H1 (cell line): ENCODE measurements around the gene NR4A1. TPM values are rescaled to one million over a fixed set of nuclear protein-coding genes. Genes with fewer than 3 reads are reported as not detected.

Experiments used
- KDM5A ChIP-seq: fragments of 200-600 bp; IDR thresholded peaks from 2 replicates; pipeline ENCODE4 v1.7.1; 2012; ENCODE audit warnings: mild to moderate bottlenecking, low read length, inconsistent platforms, mixed read lengths
- NRF1 ChIP-seq: IDR thresholded peaks from 2 replicates; pipeline ENCODE4 v1.6.1; 2011; ENCODE audit warnings: mild to moderate bottlenecking, low read depth, low read length, improper control_type of control experiment
- POLR2A ChIP-seq, 2 experiments: IDR thresholded peaks; 1 replicate in 1 of 2; 2 replicates in 1 of 2; pipeline ENCODE4 v1.6.1; 2011; ENCODE audit warnings: low read depth in 2 of 2, low read length in 2 of 2, mild to moderate bottlenecking in 2 of 2; ENCODE audit errors: control extremely low read depth in 1 of 2
- RXRA ChIP-seq: IDR thresholded peaks from 2 replicates; pipeline ENCODE4 v1.6.1; 2011; ENCODE audit warnings: low read depth, mild to moderate bottlenecking, low read length, moderate library complexity; ENCODE audit not compliant: insufficient read depth
- SP1 ChIP-seq: IDR thresholded peaks from 2 replicates; pipeline ENCODE4 v1.6.1; 2011; ENCODE audit warnings: low read depth, low read length
- SP4 ChIP-seq: IDR thresholded peaks from 2 replicates; pipeline ENCODE4 v1.6.1; 2012; ENCODE audit warnings: low read length, inconsistent platforms
- polyA plus RNA-seq, 7 experiments: library from polyadenylated mRNA; depleted of rRNA in 3 of 7; stranded (reverse) in 5 of 7; unstranded in 2 of 7; fragments of >200 nt in 5 of 7; fragments of 200-250 nt in 2 of 7; gene quantifications; 1 replicate in 5 of 7; 2 replicates in 1 of 7; 4 replicates in 1 of 7; pipeline versions ENCODE4 v1.2.1 to v1.2.3, GENCODE V29; 2011 to 2013; ENCODE audit warnings: missing spikeins in 2 of 7, mixed read lengths in 2 of 7
- total RNA-seq: library from RNA; stranded (reverse); fragmentation: NEBNext Ultra II Directional; extraction: Animal tissue kit (Norgen Biotek cat#: 25700); gene quantifications from 2 replicates; pipeline ENCODE4 v1.2.1, GENCODE V29; 2021
- TF ChIP-seq, protein P1 (sequence below): fragments of 300-600 bp; sonication (generic); IDR thresholded peaks from 2 replicates; pipeline ENCODE4 v1.7.1; 2012; ENCODE audit warnings: low read length, moderate library complexity, mild to moderate bottlenecking, inconsistent platforms; ENCODE audit not compliant: insufficient replicate concordance
- TF ChIP-seq, protein P2 (sequence below), 3 experiments: IDR thresholded peaks; 1 replicate in 2 of 3; 2 replicates in 1 of 3; pipeline versions ENCODE4 v1.5.1 to v1.6.1; 2011; ENCODE audit warnings: low read length in 3 of 3, mild to moderate bottlenecking in 3 of 3, inconsistent platforms in 2 of 3, low read depth in 1 of 3, moderate library complexity in 1 of 3; ENCODE audit not compliant: insufficient read depth in 1 of 3; ENCODE audit errors: control extremely low read depth in 1 of 3
- TF ChIP-seq, protein P3 (sequence below): IDR thresholded peaks from 2 replicates; pipeline ENCODE4 v1.6.1; 2011; ENCODE audit warnings: low read depth, mild to moderate bottlenecking, low read length; ENCODE audit not compliant: insufficient read depth

Gene NR4A1
- total and polyA plus RNA-seq, 2 of the 8 experiments (the other 6 are each of a cell fraction or from before 2014, with no cell fraction given): 18.7 to 23.3 TPM

DNA sequence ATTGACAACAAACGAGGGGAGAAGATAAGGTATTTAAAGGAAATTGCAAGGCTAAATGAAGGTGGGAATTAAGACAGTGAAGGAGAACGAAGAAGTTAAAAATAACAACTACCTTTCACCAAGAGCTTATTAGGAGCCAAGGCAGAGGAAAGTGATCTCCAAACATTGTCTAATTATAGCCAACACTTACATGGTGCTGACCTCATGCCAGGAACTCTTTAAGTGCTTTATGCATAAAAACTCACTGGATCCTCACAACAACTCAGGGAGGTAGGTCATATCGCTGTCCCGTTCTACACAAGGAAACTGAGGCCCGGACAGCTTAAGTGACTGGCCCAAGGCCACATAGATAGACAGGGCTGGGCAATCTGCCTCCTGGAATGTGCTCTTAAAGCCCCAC, 25.0 kb upstream of the NR4A1 start (continued):
- TF ChIP-seq, protein P1, sequence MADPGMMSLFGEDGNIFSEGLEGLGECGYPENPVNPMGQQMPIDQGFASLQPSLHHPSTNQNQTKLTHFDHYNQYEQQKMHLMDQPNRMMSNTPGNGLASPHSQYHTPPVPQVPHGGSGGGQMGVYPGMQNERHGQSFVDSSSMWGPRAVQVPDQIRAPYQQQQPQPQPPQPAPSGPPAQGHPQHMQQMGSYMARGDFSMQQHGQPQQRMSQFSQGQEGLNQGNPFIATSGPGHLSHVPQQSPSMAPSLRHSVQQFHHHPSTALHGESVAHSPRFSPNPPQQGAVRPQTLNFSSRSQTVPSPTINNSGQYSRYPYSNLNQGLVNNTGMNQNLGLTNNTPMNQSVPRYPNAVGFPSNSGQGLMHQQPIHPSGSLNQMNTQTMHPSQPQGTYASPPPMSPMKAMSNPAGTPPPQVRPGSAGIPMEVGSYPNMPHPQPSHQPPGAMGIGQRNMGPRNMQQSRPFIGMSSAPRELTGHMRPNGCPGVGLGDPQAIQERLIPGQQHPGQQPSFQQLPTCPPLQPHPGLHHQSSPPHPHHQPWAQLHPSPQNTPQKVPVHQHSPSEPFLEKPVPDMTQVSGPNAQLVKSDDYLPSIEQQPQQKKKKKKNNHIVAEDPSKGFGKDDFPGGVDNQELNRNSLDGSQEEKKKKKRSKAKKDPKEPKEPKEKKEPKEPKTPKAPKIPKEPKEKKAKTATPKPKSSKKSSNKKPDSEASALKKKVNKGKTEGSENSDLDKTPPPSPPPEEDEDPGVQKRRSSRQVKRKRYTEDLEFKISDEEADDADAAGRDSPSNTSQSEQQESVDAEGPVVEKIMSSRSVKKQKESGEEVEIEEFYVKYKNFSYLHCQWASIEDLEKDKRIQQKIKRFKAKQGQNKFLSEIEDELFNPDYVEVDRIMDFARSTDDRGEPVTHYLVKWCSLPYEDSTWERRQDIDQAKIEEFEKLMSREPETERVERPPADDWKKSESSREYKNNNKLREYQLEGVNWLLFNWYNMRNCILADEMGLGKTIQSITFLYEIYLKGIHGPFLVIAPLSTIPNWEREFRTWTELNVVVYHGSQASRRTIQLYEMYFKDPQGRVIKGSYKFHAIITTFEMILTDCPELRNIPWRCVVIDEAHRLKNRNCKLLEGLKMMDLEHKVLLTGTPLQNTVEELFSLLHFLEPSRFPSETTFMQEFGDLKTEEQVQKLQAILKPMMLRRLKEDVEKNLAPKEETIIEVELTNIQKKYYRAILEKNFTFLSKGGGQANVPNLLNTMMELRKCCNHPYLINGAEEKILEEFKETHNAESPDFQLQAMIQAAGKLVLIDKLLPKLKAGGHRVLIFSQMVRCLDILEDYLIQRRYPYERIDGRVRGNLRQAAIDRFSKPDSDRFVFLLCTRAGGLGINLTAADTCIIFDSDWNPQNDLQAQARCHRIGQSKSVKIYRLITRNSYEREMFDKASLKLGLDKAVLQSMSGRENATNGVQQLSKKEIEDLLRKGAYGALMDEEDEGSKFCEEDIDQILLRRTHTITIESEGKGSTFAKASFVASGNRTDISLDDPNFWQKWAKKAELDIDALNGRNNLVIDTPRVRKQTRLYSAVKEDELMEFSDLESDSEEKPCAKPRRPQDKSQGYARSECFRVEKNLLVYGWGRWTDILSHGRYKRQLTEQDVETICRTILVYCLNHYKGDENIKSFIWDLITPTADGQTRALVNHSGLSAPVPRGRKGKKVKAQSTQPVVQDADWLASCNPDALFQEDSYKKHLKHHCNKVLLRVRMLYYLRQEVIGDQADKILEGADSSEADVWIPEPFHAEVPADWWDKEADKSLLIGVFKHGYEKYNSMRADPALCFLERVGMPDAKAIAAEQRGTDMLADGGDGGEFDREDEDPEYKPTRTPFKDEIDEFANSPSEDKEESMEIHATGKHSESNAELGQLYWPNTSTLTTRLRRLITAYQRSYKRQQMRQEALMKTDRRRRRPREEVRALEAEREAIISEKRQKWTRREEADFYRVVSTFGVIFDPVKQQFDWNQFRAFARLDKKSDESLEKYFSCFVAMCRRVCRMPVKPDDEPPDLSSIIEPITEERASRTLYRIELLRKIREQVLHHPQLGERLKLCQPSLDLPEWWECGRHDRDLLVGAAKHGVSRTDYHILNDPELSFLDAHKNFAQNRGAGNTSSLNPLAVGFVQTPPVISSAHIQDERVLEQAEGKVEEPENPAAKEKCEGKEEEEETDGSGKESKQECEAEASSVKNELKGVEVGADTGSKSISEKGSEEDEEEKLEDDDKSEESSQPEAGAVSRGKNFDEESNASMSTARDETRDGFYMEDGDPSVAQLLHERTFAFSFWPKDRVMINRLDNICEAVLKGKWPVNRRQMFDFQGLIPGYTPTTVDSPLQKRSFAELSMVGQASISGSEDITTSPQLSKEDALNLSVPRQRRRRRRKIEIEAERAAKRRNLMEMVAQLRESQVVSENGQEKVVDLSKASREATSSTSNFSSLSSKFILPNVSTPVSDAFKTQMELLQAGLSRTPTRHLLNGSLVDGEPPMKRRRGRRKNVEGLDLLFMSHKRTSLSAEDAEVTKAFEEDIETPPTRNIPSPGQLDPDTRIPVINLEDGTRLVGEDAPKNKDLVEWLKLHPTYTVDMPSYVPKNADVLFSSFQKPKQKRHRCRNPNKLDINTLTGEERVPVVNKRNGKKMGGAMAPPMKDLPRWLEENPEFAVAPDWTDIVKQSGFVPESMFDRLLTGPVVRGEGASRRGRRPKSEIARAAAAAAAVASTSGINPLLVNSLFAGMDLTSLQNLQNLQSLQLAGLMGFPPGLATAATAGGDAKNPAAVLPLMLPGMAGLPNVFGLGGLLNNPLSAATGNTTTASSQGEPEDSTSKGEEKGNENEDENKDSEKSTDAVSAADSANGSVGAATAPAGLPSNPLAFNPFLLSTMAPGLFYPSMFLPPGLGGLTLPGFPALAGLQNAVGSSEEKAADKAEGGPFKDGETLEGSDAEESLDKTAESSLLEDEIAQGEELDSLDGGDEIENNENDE: no peak
- TF ChIP-seq, protein P2, sequence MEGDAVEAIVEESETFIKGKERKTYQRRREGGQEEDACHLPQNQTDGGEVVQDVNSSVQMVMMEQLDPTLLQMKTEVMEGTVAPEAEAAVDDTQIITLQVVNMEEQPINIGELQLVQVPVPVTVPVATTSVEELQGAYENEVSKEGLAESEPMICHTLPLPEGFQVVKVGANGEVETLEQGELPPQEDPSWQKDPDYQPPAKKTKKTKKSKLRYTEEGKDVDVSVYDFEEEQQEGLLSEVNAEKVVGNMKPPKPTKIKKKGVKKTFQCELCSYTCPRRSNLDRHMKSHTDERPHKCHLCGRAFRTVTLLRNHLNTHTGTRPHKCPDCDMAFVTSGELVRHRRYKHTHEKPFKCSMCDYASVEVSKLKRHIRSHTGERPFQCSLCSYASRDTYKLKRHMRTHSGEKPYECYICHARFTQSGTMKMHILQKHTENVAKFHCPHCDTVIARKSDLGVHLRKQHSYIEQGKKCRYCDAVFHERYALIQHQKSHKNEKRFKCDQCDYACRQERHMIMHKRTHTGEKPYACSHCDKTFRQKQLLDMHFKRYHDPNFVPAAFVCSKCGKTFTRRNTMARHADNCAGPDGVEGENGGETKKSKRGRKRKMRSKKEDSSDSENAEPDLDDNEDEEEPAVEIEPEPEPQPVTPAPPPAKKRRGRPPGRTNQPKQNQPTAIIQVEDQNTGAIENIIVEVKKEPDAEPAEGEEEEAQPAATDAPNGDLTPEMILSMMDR (IDR thresholded peaks at IDR 0.05; ENCODE audit: control extremely low read depth in 1 of 3, insufficient read depth in 1 of 3, low read depth in 1 of 3, low read length in 3 of 3): no peak
- TF ChIP-seq SP1 (no peak), POLR2A (IDR thresholded peaks at IDR 0.05; ENCODE audit: control extremely low read depth in 1 of 2, low read depth in 2 of 2, low read length in 2 of 2) (no peak), SP4 (no peak), NRF1 (no peak), KDM5A (no peak), RXRA (no peak)
- TF ChIP-seq, protein P3, sequence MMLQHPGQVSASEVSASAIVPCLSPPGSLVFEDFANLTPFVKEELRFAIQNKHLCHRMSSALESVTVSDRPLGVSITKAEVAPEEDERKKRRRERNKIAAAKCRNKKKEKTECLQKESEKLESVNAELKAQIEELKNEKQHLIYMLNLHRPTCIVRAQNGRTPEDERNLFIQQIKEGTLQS: no peak
